ENCODE measurements around the gene EXOSC2.
"Not testable (repeated sequence)": the region's sequence is repeated elsewhere in the genome, so short reads cannot be mapped to it uniquely, and the experiment has no call there.

The EXOSC2 gene

GRCh38 chr9:130682421-130683121 lies 11.0 kb upstream of the EXOSC2 start:
- peaks cover 2 to 14% of the 10 kb centered on the region in 2 donors for H3K27me3 ChIP-seq (ENCODE audit: control insufficient read depth in 1 of 2, insufficient read depth in 2 of 2, low read length in 2 of 2)
- peak overlapping the region in 1 of 2 donors; percentile 47 for H3K9ac ChIP-seq (ENCODE audit: low read depth in 1 of 2, low read length in 2 of 2)
- no peak overlapping the region for H3K27ac ChIP-seq (ENCODE audit: low read depth, low read length)
- peak overlapping the region; percentile 49 to 69 for H3K4me3 ChIP-seq (ENCODE audit: low read depth in 1 of 2, low read length in 2 of 2)
- peaks cover 10 to 13% of the 10 kb centered on the region in 2 donors for H3K4me1 ChIP-seq (ENCODE audit: control insufficient read depth in 1 of 2, insufficient read depth in 2 of 2, low read length in 2 of 2)
- H3K36me3 ChIP-seq (ENCODE audit: control insufficient read depth in 1 of 2, insufficient read depth in 2 of 2, low read length in 2 of 2), result no peaks in the 10 kb centered on the region
- peaks cover 0 to 4% of the 10 kb centered on the region in 2 donors for H3K9me3 ChIP-seq (ENCODE audit: control insufficient read depth in 1 of 2, low read length in 2 of 2)

GRCh38 chr9:130685104-130685503 lies 8.5 kb upstream of the EXOSC2 start:
- H3K9me3 ChIP-seq (ENCODE audit: control insufficient read depth in 1 of 2, low read length in 2 of 2), result peaks cover 0 to 4% of the 10 kb centered on the region in 2 donors
- H3K36me3 ChIP-seq (ENCODE audit: control insufficient read depth in 1 of 2, insufficient read depth in 2 of 2, low read length in 2 of 2), result no peaks in the 10 kb centered on the region
- H3K9ac ChIP-seq (ENCODE audit: low read depth in 1 of 2, low read length in 2 of 2), result no peak overlapping the region
- no peak overlapping the region for H3K4me3 ChIP-seq (ENCODE audit: low read depth in 1 of 2, low read length in 2 of 2)
- H3K4me1 ChIP-seq (ENCODE audit: control insufficient read depth in 1 of 2, insufficient read depth in 2 of 2, low read length in 2 of 2), result peaks cover 10 to 19% of the 10 kb centered on the region in 2 donors
- H3K27ac ChIP-seq (ENCODE audit: low read depth, low read length), result no peak overlapping the region
- H3K27me3 ChIP-seq (ENCODE audit: control insufficient read depth in 1 of 2, insufficient read depth in 2 of 2, low read length in 2 of 2), result peaks cover 0 to 4% of the 10 kb centered on the region in 2 donors

DNA sequence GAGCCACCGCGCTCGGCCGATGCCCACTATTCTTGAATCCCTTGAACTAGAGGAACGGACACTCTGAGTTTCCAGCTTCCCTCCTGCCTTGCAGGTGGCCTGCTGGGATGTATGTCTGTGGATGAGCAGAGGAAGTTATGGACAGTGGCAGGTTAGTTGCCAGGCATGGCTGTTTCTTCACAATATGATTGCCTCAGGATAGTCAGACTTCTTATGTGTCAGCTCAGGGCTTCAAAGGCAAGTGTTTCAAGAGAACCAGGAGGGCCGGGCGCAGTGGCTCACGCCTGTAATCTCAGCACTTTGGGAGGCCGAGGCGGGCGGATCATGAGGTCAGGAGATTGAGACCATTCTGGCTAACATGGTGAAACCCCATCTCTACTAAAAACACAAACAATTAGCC lies 7.6 kb upstream of the EXOSC2 start:
- H3K27me3 ChIP-seq (ENCODE audit: control insufficient read depth in 1 of 2, insufficient read depth in 2 of 2, low read length in 2 of 2); H3K27ac ChIP-seq (ENCODE audit: low read depth, low read length); H3K36me3 ChIP-seq (ENCODE audit: control insufficient read depth in 1 of 2, insufficient read depth in 2 of 2, low read length in 2 of 2); H3K9ac ChIP-seq (ENCODE audit: low read depth in 1 of 2, low read length in 2 of 2); H3K9me3 ChIP-seq (ENCODE audit: control insufficient read depth in 1 of 2, low read length in 2 of 2); H3K4me3 ChIP-seq (ENCODE audit: low read depth in 1 of 2, low read length in 2 of 2): not testable (repeated sequence)
- peaks cover 11 to 15% of the 10 kb centered on the region in 2 donors for H3K4me1 ChIP-seq (ENCODE audit: control insufficient read depth in 1 of 2, insufficient read depth in 2 of 2, low read length in 2 of 2)

DNA sequence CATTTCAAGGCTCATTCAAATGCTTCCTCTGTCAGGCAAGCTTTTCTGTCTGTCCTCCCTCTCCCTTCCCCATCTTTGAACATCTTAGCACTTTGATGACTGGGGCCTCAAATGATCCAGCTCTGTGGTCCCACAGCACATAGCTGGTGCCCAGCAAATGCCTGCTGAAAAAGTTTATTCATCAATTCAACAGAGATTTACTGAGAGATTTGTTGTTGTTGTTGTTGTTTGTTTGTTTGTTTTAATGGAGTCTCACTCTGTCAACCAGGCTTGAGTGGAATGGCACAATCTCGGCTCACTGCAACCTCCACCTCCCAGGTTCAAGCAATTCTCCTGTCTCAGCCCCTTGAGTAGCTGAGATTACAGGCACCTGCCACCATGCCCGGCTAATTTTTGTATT lies 6.0 kb upstream of the EXOSC2 start:
- Histone ChIP-seq H3K9me3 (ENCODE audit: control insufficient read depth in 1 of 2, low read length in 2 of 2) (peaks cover 0 to 4% of the 10 kb centered on the region in 2 donors), H3K4me1 (ENCODE audit: control insufficient read depth in 1 of 2, insufficient read depth in 2 of 2, low read length in 2 of 2) (peaks cover 4 to 6% of the 10 kb centered on the region in 2 donors), H3K27me3 (ENCODE audit: control insufficient read depth in 1 of 2, insufficient read depth in 2 of 2, low read length in 2 of 2) (no peaks in the 10 kb centered on the region), H3K4me3 (ENCODE audit: low read depth in 1 of 2, low read length in 2 of 2) (no peak overlapping the region), H3K36me3 (ENCODE audit: control insufficient read depth in 1 of 2, insufficient read depth in 2 of 2, low read length in 2 of 2) (no peaks in the 10 kb centered on the region), H3K27ac (ENCODE audit: low read depth, low read length) (no peak overlapping the region), H3K9ac (ENCODE audit: low read depth in 1 of 2, low read length in 2 of 2) (no peak overlapping the region)

GRCh38 chr9:130688072-130688471 lies 5.5 kb upstream of the EXOSC2 start:
- Histone ChIP-seq H3K9ac (ENCODE audit: low read depth in 1 of 2, low read length in 2 of 2) (no peak overlapping the region), H3K27ac (ENCODE audit: low read depth, low read length) (no peak overlapping the region), H3K9me3 (ENCODE audit: control insufficient read depth in 1 of 2, low read length in 2 of 2) (peaks cover 0 to 4% of the 10 kb centered on the region in 2 donors), H3K4me3 (ENCODE audit: low read depth in 1 of 2, low read length in 2 of 2) (no peak overlapping the region), H3K4me1 (ENCODE audit: control insufficient read depth in 1 of 2, insufficient read depth in 2 of 2, low read length in 2 of 2) (peaks cover 4 to 8% of the 10 kb centered on the region in 2 donors), H3K36me3 (ENCODE audit: control insufficient read depth in 1 of 2, insufficient read depth in 2 of 2, low read length in 2 of 2) (no peaks in the 10 kb centered on the region), H3K27me3 (ENCODE audit: control insufficient read depth in 1 of 2, insufficient read depth in 2 of 2, low read length in 2 of 2) (no peaks in the 10 kb centered on the region)

- no peaks in the 10 kb centered on the region for H3K36me3 ChIP-seq (ENCODE audit: control insufficient read depth in 1 of 2, insufficient read depth in 2 of 2, low read length in 2 of 2)
- H3K27me3 ChIP-seq (ENCODE audit: control insufficient read depth in 1 of 2, insufficient read depth in 2 of 2, low read length in 2 of 2), result no peaks in the 10 kb centered on the region
- H3K4me3 ChIP-seq (ENCODE audit: low read depth in 1 of 2, low read length in 2 of 2), result peak overlapping the region; percentile 53 to 59
- H3K9ac ChIP-seq (ENCODE audit: low read depth in 1 of 2, low read length in 2 of 2), result peak overlapping the region; percentile 60 to 64
- peaks cover 0 to 4% of the 10 kb centered on the region in 2 donors for H3K9me3 ChIP-seq (ENCODE audit: control insufficient read depth in 1 of 2, low read length in 2 of 2)
- peak overlapping the region; percentile 52 for H3K27ac ChIP-seq (ENCODE audit: low read depth, low read length)
- peaks cover 9 to 17% of the 10 kb centered on the region in 2 donors for H3K4me1 ChIP-seq (ENCODE audit: control insufficient read depth in 1 of 2, insufficient read depth in 2 of 2, low read length in 2 of 2)
Measured at GRCh38 chr9:130689572-130689936, 4.0 kb upstream of the EXOSC2 start.

- peak overlapping the region; percentile 52 for H3K27ac ChIP-seq (ENCODE audit: low read depth, low read length)
- peak overlapping the region; percentile 60 to 64 for H3K9ac ChIP-seq (ENCODE audit: low read depth in 1 of 2, low read length in 2 of 2)
- H3K4me3 ChIP-seq (ENCODE audit: low read depth in 1 of 2, low read length in 2 of 2), result peak overlapping the region; percentile 53 to 73
- peaks cover 0 to under 1% of the 10 kb centered on the region in 2 donors for H3K9me3 ChIP-seq (ENCODE audit: control insufficient read depth in 1 of 2, low read length in 2 of 2)
- no peaks in the 10 kb centered on the region for H3K27me3 ChIP-seq (ENCODE audit: control insufficient read depth in 1 of 2, insufficient read depth in 2 of 2, low read length in 2 of 2)
- H3K36me3 ChIP-seq (ENCODE audit: control insufficient read depth in 1 of 2, insufficient read depth in 2 of 2, low read length in 2 of 2), result no peaks in the 10 kb centered on the region
- H3K4me1 ChIP-seq (ENCODE audit: control insufficient read depth in 1 of 2, insufficient read depth in 2 of 2, low read length in 2 of 2), result peaks cover 15 to 23% of the 10 kb centered on the region in 2 donors
Measured at GRCh38 chr9:130689937-130690700, 3.5 kb upstream of the EXOSC2 start.

DNA sequence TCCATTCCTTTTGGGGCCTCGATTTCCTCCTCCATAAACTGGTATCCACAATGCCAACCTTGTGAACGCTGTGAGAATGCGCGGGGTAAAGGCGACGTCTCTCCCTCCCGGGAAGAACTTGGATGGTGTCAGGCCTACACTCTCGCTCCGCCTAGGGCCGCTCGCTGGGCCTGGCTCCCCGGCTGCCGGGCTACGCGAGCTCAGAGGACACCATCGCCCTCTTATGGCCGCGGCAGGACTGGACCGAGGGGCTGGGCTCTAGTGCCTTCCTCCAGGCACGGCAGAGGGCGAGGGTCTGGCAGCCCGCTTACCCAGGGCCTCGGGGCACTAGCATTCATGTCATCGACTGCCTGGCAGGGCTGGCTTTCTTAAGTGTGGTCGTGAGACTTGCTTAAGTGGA lies 1.3 kb upstream of the EXOSC2 start:
- Histone ChIP-seq H3K4me3 (ENCODE audit: low read depth in 1 of 2, low read length in 2 of 2) (no peak overlapping the region), H3K9me3 (ENCODE audit: control insufficient read depth in 1 of 2, low read length in 2 of 2) (no peaks in the 10 kb centered on the region), H3K4me1 (ENCODE audit: control insufficient read depth in 1 of 2, insufficient read depth in 2 of 2, low read length in 2 of 2) (peaks cover 17 to 26% of the 10 kb centered on the region in 2 donors), H3K9ac (ENCODE audit: low read depth in 1 of 2, low read length in 2 of 2) (no peak overlapping the region), H3K36me3 (ENCODE audit: control insufficient read depth in 1 of 2, insufficient read depth in 2 of 2, low read length in 2 of 2) (peaks cover 10 to 15% of the 10 kb centered on the region in 2 donors), H3K27ac (ENCODE audit: low read depth, low read length) (no peak overlapping the region), H3K27me3 (ENCODE audit: control insufficient read depth in 1 of 2, insufficient read depth in 2 of 2, low read length in 2 of 2) (no peaks in the 10 kb centered on the region)

GRCh38 chr9:130693101-130693425 lies 517 bp upstream of the EXOSC2 start:
- peak overlapping the region; percentile 31 to 59 for H3K9ac ChIP-seq (ENCODE audit: low read depth in 1 of 2, low read length in 2 of 2)
- no peaks in the 10 kb centered on the region for H3K9me3 ChIP-seq (ENCODE audit: control insufficient read depth in 1 of 2, low read length in 2 of 2)
- peaks cover 17 to 26% of the 10 kb centered on the region in 2 donors for H3K4me1 ChIP-seq (ENCODE audit: control insufficient read depth in 1 of 2, insufficient read depth in 2 of 2, low read length in 2 of 2)
- H3K27me3 ChIP-seq (ENCODE audit: control insufficient read depth in 1 of 2, insufficient read depth in 2 of 2, low read length in 2 of 2), result no peaks in the 10 kb centered on the region
- no peak overlapping the region for H3K27ac ChIP-seq (ENCODE audit: low read depth, low read length)
- H3K4me3 ChIP-seq (ENCODE audit: low read depth in 1 of 2, low read length in 2 of 2), result peak overlapping the region; percentile 87 to 90
- peaks cover 15 to 21% of the 10 kb centered on the region in 2 donors for H3K36me3 ChIP-seq (ENCODE audit: control insufficient read depth in 1 of 2, insufficient read depth in 2 of 2, low read length in 2 of 2)

GRCh38 chr9:130694205-130694604 lies 625 bp downstream of the EXOSC2 start:
- no peaks in the 10 kb centered on the region for H3K9me3 ChIP-seq (ENCODE audit: control insufficient read depth in 1 of 2, low read length in 2 of 2)
- H3K4me1 ChIP-seq (ENCODE audit: control insufficient read depth in 1 of 2, insufficient read depth in 2 of 2, low read length in 2 of 2), result peaks cover 17 to 26% of the 10 kb centered on the region in 2 donors

More at GRCh38 chr9:130694205-130694604, 625 bp downstream of the EXOSC2 start:
- H3K27ac ChIP-seq (ENCODE audit: low read depth, low read length), result no peak overlapping the region
- peak overlapping the region; percentile 87 to 90 for H3K4me3 ChIP-seq (ENCODE audit: low read depth in 1 of 2, low read length in 2 of 2)
- H3K27me3 ChIP-seq (ENCODE audit: control insufficient read depth in 1 of 2, insufficient read depth in 2 of 2, low read length in 2 of 2), result no peaks in the 10 kb centered on the region
- H3K36me3 ChIP-seq (ENCODE audit: control insufficient read depth in 1 of 2, insufficient read depth in 2 of 2, low read length in 2 of 2), result peaks cover 25 to 33% of the 10 kb centered on the region in 2 donors
- H3K9ac ChIP-seq (ENCODE audit: low read depth in 1 of 2, low read length in 2 of 2), result peak overlapping the region; percentile 64 to 92
